TTC549 (cell line): Measurements from ENCODE around the gene MYH9.

Source experiments
- FAIRE-seq: peaks from 2 replicates; lab custom pipeline; 2012; peaks lifted over from hg19 to GRCh38; lab: Jason Lieb, UNC

MYH9 gene

GRCh38 chr22:36348760-36349159 lies 39.0 kb downstream of the MYH9 start:
- FAIRE-seq, result no peak

- no peak for FAIRE-seq
These were observed 40.7 kb downstream of the MYH9 start for GRCh38 chr22:36347094-36347493.

GRCh38 chr22:36344106-36344827 lies 43.5 kb downstream of the MYH9 start:
- FAIRE-seq, result no peak

- FAIRE-seq, result no peak
These were observed 44.1 kb downstream of the MYH9 start for GRCh38 chr22:36343720-36344105.

- FAIRE-seq, result no peak
These were observed 44.6 kb downstream of the MYH9 start for GRCh38 chr22:36343070-36343719.

GRCh38 chr22:36341640-36342041 lies 46.1 kb downstream of the MYH9 start:
- FAIRE-seq, result no peak

GRCh38 chr22:36340621-36341020 lies 47.1 kb downstream of the MYH9 start:
- FAIRE-seq, result no peak

GRCh38 chr22:36339171-36340065 lies 48.3 kb downstream of the MYH9 start:
- FAIRE-seq, result no peak

- FAIRE-seq, result no peak
These were observed 50.2 kb downstream of the MYH9 start for GRCh38 chr22:36337365-36338130.

- FAIRE-seq, result no peak
These were observed 51.3 kb downstream of the MYH9 start for GRCh38 chr22:36336246-36337182.

- no peak for FAIRE-seq
These were observed 52.1 kb downstream of the MYH9 start for GRCh38 chr22:36335621-36336020.

GRCh38 chr22:36334821-36335603 lies 52.8 kb downstream of the MYH9 start:
- FAIRE-seq, result no peak

GRCh38 chr22:36334081-36334820 lies 53.5 kb downstream of the MYH9 start:
- no peak for FAIRE-seq

GRCh38 chr22:36333644-36334043 lies 54.1 kb downstream of the MYH9 start:
- FAIRE-seq, result no peak

- FAIRE-seq, result no peak
These were observed 55.0 kb downstream of the MYH9 start for GRCh38 chr22:36332623-36333332.

GRCh38 chr22:36331912-36332622 lies 55.7 kb downstream of the MYH9 start:
- no peak for FAIRE-seq

- no peak for FAIRE-seq
These were observed 56.4 kb downstream of the MYH9 start for GRCh38 chr22:36331306-36331911.
